ENCODE measurements around the gene BANK1.

Gene BANK1

DNA sequence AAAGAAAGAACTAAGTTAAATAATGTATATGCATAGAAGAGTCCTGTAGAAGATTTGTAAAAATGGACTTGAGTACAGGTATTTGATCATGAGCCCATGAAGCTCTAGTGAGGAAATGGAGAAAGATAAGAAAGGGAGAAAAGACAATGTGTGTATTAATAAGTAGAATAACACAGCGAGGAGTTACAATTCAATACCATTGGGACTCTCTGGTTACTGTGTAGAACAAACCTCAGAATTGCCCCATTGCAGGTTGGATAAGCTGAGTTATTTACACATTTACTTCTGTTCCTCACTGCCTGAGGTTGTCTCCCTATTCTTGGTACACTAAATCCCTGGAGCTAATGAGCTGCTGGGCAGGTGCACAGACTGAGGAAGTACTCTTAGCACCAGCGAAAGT lies 33.3 kb downstream of the BANK1 start:
- CTCF ChIA-PET, result interaction anchor here (1.1 to 1.6 kb wide), 3 partner anchors 10 to 27 kb away, joined by 3 to 4 read pairs (median 3); no protein-coding TSS in a partner anchor
- POLR2A ChIA-PET, result no interaction called here
- DNase-seq (ENCODE audit: extremely low spot score), result no peak
- TF ChIP-seq, protein P1, sequence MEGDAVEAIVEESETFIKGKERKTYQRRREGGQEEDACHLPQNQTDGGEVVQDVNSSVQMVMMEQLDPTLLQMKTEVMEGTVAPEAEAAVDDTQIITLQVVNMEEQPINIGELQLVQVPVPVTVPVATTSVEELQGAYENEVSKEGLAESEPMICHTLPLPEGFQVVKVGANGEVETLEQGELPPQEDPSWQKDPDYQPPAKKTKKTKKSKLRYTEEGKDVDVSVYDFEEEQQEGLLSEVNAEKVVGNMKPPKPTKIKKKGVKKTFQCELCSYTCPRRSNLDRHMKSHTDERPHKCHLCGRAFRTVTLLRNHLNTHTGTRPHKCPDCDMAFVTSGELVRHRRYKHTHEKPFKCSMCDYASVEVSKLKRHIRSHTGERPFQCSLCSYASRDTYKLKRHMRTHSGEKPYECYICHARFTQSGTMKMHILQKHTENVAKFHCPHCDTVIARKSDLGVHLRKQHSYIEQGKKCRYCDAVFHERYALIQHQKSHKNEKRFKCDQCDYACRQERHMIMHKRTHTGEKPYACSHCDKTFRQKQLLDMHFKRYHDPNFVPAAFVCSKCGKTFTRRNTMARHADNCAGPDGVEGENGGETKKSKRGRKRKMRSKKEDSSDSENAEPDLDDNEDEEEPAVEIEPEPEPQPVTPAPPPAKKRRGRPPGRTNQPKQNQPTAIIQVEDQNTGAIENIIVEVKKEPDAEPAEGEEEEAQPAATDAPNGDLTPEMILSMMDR (IDR thresholded peaks at IDR 0.05; ENCODE audit: control extremely low read depth, extremely low read depth, low read depth, missing control alignments), result no peak

DNA sequence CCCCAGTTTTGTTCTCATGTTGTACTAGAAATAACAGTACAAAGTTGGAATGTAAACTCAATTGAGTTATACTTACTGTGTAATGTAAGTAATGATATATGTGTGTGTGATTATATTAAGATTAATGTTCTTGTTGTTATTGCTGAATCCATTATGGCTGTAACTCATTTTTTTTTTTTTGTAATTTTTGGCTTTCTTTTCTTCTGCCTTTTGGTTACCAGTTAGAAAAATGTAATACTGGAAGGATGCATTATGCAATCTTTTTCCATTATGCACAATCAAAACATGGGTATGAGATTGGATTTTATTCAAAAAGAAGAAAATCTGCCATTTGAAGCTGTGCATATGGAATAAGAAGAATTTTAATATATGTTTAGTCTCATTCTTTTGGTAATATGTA lies 34.0 kb downstream of the BANK1 start:
- TF ChIP-seq, protein P1 (IDR thresholded peaks at IDR 0.05; ENCODE audit: control extremely low read depth, extremely low read depth, low read depth, missing control alignments), result no peak
- ChIA-PET POLR2A (no interaction called here), CTCF (interaction anchor here (1.3 kb wide), 1 partner anchor 26 kb away, joined by 3 read pairs; no protein-coding TSS in a partner anchor)
- DNase-seq (ENCODE audit: extremely low spot score), result no peak

DNA sequence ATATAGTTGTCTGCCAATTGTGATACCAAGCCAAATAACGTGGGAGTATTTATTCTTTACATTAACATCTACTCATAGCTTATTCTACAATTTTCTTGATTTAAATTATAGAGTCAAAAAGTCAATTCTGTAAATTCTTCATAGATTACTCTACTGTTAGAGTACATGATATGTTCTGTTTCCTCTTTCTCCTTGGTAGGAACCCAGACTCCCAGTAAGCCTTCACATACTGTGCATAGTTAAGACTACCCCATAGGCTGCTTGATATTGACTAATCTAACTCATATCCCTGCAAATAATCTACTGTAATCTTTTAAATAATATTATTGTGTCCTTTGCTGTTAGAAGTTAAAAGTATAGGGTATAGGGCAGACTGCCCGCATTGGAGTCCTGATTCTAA lies 35.4 kb downstream of the BANK1 start:
- POLR2A ChIA-PET, result no interaction called here

DNA sequence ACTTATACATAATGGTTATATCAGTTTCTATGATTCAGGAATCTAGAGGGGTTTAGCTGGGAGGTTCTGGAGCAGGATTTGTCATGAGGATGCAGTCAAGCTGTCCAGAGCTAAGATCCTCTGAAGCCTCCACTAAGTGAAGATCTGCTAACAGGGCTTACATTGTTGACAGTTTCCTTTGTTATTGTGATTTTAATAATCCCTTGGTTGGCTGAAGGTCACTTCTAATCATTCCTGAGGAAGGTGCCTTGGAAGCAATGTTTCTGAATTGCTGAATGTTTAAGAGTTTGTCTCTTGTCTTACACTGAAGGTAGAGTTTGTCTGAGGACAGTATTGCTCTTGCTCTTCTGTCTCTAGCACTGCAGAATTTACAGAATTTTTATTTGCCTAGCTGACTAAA lies 41.3 kb downstream of the BANK1 start:
- DNase-seq (ENCODE audit: extremely low spot score), result no peak
- ChIA-PET POLR2A (interaction anchor here (0.9 kb wide), 1 partner anchor 40 kb away, joined by 3 read pairs; no protein-coding TSS in a partner anchor), CTCF (interaction anchor here (2.7 kb wide), 1 partner anchor 11 kb away, joined by 11 read pairs; no protein-coding TSS in a partner anchor)
- TF ChIP-seq, protein P1 (IDR thresholded peaks at IDR 0.05; ENCODE audit: control extremely low read depth, extremely low read depth, low read depth, missing control alignments), result no peak

More for the DNA sequence above, 35.4 kb downstream of the BANK1 start:
- no peak for DNase-seq (ENCODE audit: extremely low spot score)
- CTCF ChIA-PET, result interaction anchor here (0.8 kb wide), 1 partner anchor 13 kb away, joined by 3 read pairs; no protein-coding TSS in a partner anchor
- TF ChIP-seq, protein P1 (IDR thresholded peaks at IDR 0.05; ENCODE audit: control extremely low read depth, extremely low read depth, low read depth, missing control alignments), result no peak

DNA sequence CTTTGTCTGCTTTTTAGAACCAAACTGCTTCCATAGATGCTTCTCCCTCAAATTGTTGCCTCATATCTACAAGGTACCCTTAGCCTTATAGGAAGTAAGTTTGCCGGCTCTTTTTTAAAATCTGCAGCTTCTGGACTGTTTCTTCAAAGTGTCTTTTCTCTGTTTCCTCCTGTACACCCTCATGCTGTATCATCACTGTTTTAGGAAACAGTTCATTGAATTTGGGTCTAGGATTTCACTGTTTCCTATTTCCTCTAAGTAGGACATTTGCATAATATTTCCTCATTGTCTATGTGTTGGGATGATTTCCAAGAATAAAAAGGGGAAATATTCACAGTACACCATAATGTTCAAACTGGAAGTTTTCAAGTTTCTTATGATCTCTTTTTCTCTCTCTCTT lies 43.0 kb downstream of the BANK1 start:
- POLR2A ChIA-PET, result no interaction called here
- CTCF ChIA-PET, result no interaction called here
- TF ChIP-seq, protein P1 (IDR thresholded peaks at IDR 0.05; ENCODE audit: control extremely low read depth, extremely low read depth, low read depth, missing control alignments), result no peak
- DNase-seq (ENCODE audit: extremely low spot score), result no peak

DNA sequence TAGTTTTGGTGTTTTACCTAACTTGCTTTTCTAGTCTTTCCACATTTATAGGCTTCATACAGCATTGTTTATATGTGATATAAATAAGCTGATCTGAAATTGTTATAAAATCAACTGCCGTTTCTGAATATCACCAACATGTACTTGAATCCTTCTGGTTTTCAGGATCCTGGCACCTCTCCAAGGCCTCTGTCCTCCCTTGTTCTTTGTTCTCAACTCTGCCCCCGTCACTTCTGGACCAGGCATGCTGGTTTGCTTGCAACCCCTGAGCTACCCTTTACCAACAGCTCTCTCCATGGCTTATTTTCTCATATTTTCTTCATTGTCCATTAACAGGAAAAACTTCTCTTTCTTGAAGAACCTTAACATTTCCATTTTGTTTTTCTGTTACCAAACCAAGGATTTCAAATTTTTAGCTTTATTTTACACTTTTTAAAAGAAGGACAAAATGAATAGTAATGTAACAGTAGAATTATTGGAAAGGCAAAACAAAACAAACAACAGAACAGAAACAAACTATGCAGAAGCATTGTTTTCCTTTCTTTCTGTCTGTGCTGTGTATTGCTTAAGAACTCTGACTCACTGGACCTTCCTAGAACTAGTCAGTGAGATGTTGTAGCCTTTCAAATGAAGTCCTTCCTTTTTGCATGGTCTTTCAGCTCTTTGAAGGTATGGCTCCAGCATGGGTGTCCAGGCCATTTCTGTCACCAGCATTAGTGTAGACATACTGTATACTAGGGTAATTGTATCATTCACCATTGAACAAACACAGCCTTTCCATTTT lies 44.8 kb downstream of the BANK1 start:
- CTCF ChIA-PET, result interaction anchor here (1.2 to 1.8 kb wide), 3 partner anchors 9 to 28 kb away, joined by 4 read pairs; no protein-coding TSS in a partner anchor
- POLR2A ChIA-PET, result no interaction called here
- TF ChIP-seq, protein P1 (IDR thresholded peaks at IDR 0.05; ENCODE audit: control extremely low read depth, extremely low read depth, low read depth, missing control alignments), result no peak
- DNase-seq (ENCODE audit: extremely low spot score), result no peak
